GM12872 (cell line): ENCODE measurements around the gene COX10.

Experiments
- TF ChIP-seq, protein P1 (sequence below): IDR thresholded peaks from 3 replicates; pipeline ENCODE4 v1.5.1; 2011; ENCODE audit warnings: low read depth, mild to moderate bottlenecking, low read length, moderate library complexity; ENCODE audit not compliant: insufficient read depth

The COX10 gene

DNA sequence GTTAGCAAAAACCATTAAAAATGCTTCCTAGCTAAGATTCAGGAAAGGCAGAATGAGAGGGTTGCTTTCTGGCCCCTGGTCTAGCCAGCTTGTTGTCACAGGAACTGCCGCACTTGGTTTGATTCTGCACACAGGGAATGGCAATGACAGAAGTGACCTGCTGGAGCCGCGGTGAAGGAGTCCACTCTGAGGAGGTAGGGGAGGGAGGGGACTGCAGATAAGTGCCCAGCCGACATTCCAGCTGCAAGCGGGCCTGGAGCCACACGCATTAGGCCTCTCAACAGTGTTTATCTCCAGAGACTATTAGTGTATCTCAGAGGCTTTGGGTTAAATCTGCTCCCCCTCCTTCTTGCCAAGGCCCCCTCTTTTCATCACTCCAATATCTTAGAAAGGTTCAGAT is 128.7 kb downstream of the COX10 start:
- TF ChIP-seq, protein P1, sequence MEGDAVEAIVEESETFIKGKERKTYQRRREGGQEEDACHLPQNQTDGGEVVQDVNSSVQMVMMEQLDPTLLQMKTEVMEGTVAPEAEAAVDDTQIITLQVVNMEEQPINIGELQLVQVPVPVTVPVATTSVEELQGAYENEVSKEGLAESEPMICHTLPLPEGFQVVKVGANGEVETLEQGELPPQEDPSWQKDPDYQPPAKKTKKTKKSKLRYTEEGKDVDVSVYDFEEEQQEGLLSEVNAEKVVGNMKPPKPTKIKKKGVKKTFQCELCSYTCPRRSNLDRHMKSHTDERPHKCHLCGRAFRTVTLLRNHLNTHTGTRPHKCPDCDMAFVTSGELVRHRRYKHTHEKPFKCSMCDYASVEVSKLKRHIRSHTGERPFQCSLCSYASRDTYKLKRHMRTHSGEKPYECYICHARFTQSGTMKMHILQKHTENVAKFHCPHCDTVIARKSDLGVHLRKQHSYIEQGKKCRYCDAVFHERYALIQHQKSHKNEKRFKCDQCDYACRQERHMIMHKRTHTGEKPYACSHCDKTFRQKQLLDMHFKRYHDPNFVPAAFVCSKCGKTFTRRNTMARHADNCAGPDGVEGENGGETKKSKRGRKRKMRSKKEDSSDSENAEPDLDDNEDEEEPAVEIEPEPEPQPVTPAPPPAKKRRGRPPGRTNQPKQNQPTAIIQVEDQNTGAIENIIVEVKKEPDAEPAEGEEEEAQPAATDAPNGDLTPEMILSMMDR = no peak

DNA sequence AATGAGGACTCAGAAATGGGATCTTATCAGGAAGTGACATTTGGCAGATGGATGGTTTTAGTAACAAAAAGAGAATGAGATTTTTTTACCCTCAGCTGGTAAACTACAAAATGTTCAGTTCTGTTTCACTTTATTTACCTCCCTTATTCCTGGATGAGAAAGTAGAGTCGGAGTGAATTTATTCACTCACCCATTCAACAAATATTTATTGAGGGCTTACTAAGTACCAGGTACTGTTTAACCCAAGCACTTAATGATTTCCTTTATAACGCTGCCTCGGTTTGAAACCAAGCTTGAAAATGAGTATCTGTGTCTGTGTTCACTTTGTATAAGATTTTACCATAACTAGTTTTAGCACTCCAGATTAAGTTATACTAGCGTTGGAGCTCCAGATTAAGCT is 129.3 kb downstream of the COX10 start:
- TF ChIP-seq, protein P1 = no peak

DNA sequence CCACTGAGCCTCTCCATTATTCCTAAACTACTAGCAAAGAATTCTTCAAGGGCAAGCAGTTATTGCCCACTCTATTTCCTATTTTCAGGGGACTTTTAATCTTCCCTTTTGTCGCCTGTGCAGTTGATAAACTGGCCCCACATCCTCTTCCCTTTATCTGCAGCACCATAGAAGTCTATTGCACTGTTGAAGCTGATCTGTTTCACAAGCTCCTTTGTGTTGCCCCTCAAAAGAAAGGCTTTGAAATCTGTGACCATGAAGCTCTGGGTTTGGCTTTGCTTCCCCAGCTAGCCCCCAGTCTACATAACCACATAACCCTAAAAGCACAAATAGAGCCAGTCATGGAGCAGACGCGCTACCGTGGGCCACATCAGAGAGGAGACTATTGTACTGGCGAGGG is 130.3 kb downstream of the COX10 start:
- TF ChIP-seq, protein P1 = no peak

DNA sequence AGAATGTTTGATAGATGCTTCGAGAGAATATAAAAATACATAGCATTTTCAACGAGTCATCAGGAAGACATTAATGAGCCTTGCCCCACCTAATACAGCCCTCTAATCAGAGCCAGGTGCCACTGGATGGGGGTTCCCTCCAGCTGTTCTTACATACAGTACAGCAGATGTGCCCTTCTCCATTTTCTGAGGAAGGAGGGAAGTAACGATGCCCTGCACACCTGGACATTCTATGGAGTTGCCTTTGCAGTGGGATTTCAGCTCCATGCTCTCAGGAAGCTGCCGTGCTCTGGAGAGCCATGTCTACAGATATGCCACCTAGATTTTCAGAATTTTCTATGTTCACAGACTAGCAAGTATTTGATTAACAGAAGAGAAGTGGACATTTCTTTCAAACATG is 131.1 kb downstream of the COX10 start:
- TF ChIP-seq, protein P1 = no peak

DNA sequence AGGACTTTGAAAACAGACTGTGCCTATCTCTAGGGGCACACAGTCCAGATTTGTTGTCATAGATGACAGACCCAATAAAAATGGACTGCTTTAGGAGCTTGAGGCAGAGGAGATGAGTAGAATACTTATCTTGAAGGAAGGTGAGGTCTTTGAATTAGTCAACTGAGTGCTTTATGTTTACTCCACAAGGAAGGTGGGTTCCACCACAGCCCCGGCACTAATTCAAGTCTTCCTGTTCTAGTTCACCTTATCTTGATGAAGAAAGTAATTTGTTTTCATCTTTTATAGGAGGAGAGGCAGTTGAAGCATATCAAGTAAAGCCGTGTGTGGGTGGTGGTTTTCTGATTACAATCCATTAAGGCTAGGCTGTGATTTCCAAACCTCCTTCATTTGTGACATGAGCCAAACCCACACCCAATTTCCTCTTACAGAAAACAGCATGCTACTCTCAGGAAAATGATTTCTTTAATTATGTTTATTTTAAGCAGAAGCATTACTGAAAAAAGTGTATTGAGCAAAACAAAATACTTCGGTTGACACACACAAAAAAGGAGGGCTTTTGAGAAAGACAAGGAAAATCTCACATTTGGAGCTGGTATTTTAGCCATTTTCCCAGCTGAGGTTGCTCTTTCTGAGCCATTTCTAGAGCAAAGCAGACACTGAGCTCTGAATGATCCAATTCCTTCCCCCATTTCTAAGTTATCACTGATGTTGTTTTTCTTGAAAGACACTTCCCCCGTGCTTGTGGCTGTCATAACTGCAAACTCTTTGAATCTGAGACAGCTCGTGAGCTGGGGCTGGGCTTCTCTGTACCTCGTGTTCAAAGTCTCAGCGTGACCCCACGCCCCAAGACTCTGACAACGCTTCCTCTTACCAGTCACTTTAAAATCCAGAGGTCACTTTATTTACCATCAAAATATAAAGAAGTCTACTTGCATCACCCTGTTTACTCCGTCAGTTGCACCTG is 132.0 kb downstream of the COX10 start:
- TF ChIP-seq, protein P1 = no peak

DNA sequence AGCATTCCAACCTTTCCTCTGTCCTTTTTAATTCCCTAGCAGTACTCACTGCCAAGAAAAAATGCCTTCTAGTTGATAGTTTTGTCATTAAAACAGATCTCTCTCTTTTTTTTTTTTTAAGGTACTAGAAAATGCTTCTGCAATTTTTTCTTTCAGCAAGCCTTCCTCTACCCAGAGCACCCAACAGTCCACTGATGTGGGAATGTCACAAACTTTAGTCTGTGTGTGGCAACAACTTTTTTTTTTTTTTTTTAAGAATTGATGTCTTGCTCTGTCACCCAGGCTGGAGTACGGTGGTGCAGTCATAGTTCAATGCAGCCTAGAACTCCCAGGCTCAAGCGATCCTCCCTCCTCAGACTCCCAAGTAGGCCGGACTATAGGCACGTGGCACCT is 132.7 kb downstream of the COX10 start:
- TF ChIP-seq, protein P1 = no peak

DNA sequence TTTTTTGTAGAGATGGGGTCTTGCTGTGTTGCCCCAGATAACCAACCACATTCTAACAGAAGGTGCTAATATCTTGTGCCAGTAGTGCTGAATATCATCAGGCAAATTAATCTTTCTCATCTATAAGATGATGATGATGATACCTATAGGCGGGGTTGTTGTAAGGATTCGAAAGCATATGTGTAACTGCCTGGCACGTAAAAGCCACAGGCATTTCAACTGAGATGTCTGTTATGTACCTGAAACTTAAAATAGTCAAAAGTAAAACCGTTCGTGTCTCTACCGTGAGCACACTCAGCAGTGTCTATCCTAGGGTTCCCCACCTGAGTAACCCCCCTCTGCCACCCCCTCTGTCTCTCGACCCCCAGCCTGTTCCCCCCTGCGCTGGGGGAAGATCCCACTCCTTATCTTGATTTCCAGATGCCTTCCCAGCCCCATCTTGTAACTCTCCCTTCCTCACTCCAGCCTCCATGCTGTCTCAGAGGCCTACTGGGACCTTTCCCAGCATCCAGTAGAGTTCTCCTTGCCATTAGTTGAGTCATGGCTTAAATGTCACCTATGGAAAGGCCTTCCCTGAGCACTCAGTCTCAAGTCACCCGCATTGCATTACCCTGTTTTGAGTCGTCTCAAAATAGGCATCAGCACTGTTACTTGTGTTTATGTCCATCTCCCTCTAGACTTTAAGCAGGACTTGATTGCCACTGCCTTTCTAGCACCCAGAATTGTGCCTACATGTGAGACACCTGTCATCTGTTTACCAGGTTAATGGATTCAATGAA is 133.3 kb downstream of the COX10 start:
- TF ChIP-seq, protein P1 = no peak
